A549 (cell line): Measurements from ENCODE around the gene ITIH4. TPM values are rescaled to one million over a fixed set of nuclear protein-coding genes. Genes with fewer than 3 reads are reported as not detected.

Experiments
- ATAC-seq, 2 experiments: fragments of 200-7000 bp in 1 of 2; fragments of >200 bp in 1 of 2; cut with Nextera tagmentation in 1 of 2; cut with Tn5 transposase in 1 of 2; 3 replicates each; pipeline versions ENCODE4 v1.8.0 to v1.9.1; 2018 to 2020; ENCODE audit warnings: mild to moderate bottlenecking in 1 of 2, moderate library complexity in 1 of 2
- CTCF ChIA-PET: fragments of 300-600 bp; sonication (Branson Sonifier 250); formaldehyde crosslinking; extraction: SDS; loops from one replicate; lab custom pipeline; 2021; ENCODE audit warnings: antibody characterized with exemption, inconsistent platforms; lab: Yijun Ruan, JAX
- POLR2A ChIA-PET: fragments of 350-600 bp; formaldehyde crosslinking; extraction: SDS; loops from one replicate; lab custom pipeline; 2021; ENCODE audit warnings: antibody characterized with exemption, inconsistent platforms; lab: Yijun Ruan, JAX
- DNase-seq, 2 experiments: peaks; one replicate each; pipeline versions ENCODE4 v3.0.0 to v3.0.0-alpha.2; 2011 to 2016; ENCODE audit warnings: low read depth in 1 of 2, low spot score in 1 of 2
- FAIRE-seq: peaks from 2 replicates; lab custom pipeline; 2011; peaks lifted over from hg19 to GRCh38; lab: Jason Lieb, UNC
- H3K27ac ChIP-seq, 2 experiments: fragments of >200 bp; sonication (Bioruptor Twin); formaldehyde crosslinking; 3 replicates each; pipeline ENCODE4 v1.5.1; 2016 to 2017
- H3K4me1 ChIP-seq: fragments of >200 bp; sonication (Bioruptor Twin); formaldehyde crosslinking; 3 replicates; pipeline ENCODE4 v1.6.1; 2016
- H3K4me2 ChIP-seq: fragments of >200 bp; sonication (Bioruptor Twin); formaldehyde crosslinking; 3 replicates; pipeline ENCODE4 v1.6.1; 2016
- H3K4me3 ChIP-seq: fragments of >200 bp; sonication (Bioruptor Twin); formaldehyde crosslinking; 3 replicates; pipeline ENCODE4 v1.5.1; 2016
- H3K9me3 ChIP-seq: fragments of >200 bp; sonication (Bioruptor Twin); formaldehyde crosslinking; 3 replicates; pipeline ENCODE4 v1.6.1; 2016
- CBX2 ChIP-seq: fragments of 200-600 bp; sonication (generic); IDR thresholded peaks from 2 replicates; pipeline ENCODE4 v1.6.1; 2016; ENCODE audit warnings: low read depth, mild to moderate bottlenecking, borderline replicate concordance
- CEBPB ChIP-seq, 2 experiments: fragments of >200 bp in 1 of 2; sonication (Bioruptor Twin) in 1 of 2; formaldehyde crosslinking in 1 of 2; IDR thresholded peaks; 2 replicates each; pipeline ENCODE4 v1.6.1; 2012 to 2016
- CHD4 ChIP-seq: fragments of 200-600 bp; sonication (generic); IDR thresholded peaks from 2 replicates; pipeline ENCODE4 v1.6.1; 2016; ENCODE audit warnings: antibody characterized with exemption, mild to moderate bottlenecking, borderline replicate concordance
- EHMT2 ChIP-seq: fragments of 200-600 bp; sonication (generic); IDR thresholded peaks from 2 replicates; pipeline ENCODE4 v1.6.1; 2016; ENCODE audit warnings: antibody characterized with exemption, low read depth, mild to moderate bottlenecking, moderate library complexity
- FOSL2 ChIP-seq, 2 experiments: fragments of 450-650 bp in 1 of 2; fragments of >200 bp in 1 of 2; sonication (Bioruptor Twin) in 1 of 2; formaldehyde crosslinking; IDR thresholded peaks; 2 replicates each; pipeline versions ENCODE4 v1.5.0 to v1.6.1; 2016 to 2020; ENCODE audit warnings: mild to moderate bottlenecking in 1 of 2, moderate library complexity in 1 of 2
- FOXS1 ChIP-seq: fragments of 250-450 bp; sonication (Bioruptor Pico); IDR thresholded peaks from 2 replicates; pipeline ENCODE4 v1.5.0; 2020; ENCODE audit warnings: mild to moderate bottlenecking, moderate library complexity
- HOXB13 ChIP-seq: fragments of 250-450 bp; sonication (Bioruptor Pico); IDR thresholded peaks from 2 replicates; pipeline ENCODE4 v1.5.0; 2020; ENCODE audit warnings: low read depth, mild to moderate bottlenecking, moderate library complexity
- JUN ChIP-seq, 2 experiments: fragments of >200 bp; sonication (Bioruptor Twin); formaldehyde crosslinking; IDR thresholded peaks; 2 replicates in 1 of 2; 3 replicates in 1 of 2; pipeline ENCODE4 v1.6.1; 2016 to 2017
- JUNB ChIP-seq: fragments of >200 bp; sonication (Bioruptor Twin); formaldehyde crosslinking; IDR thresholded peaks from 2 replicates; pipeline ENCODE4 v1.6.1; 2016
- KDM5A ChIP-seq: fragments of 200-600 bp; sonication (generic); IDR thresholded peaks from 2 replicates; pipeline ENCODE4 v1.6.1; 2016; ENCODE audit warnings: antibody characterized with exemption, mild to moderate bottlenecking
- MAFK ChIP-seq: fragments of 450-650 bp; IDR thresholded peaks from 2 replicates; pipeline ENCODE4 v1.6.1; 2014; ENCODE audit not compliant: partially characterized antibody
- MAZ ChIP-seq: fragments of 150-350 bp; IDR thresholded peaks from 2 replicates; pipeline ENCODE4 v1.6.1; 2014; ENCODE audit warnings: antibody characterized with exemption, low read depth, low read length, borderline replicate concordance
- NFE2L2 ChIP-seq: fragments of 150-350 bp; conservative IDR thresholded peaks from 2 replicates; pipeline ENCODE4 v1.6.1; 2014; ENCODE audit warnings: low read length
- NR3C1 ChIP-seq: fragments of >200 bp; sonication (Bioruptor Twin); formaldehyde crosslinking; IDR thresholded peaks from 3 replicates; pipeline ENCODE4 v1.6.1; 2017
- PHF8 ChIP-seq: fragments of 200-600 bp; sonication (generic); IDR thresholded peaks from 2 replicates; pipeline ENCODE4 v1.6.1; 2016; ENCODE audit warnings: low read depth, mild to moderate bottlenecking, antibody characterized with exemption, moderate library complexity, borderline replicate concordance
- RAD21 ChIP-seq, 2 experiments: fragments of >200 bp in 1 of 2; sonication (Bioruptor Twin) in 1 of 2; formaldehyde crosslinking in 1 of 2; IDR thresholded peaks in 1 of 2; conservative IDR thresholded peaks in 1 of 2; 2 replicates in 1 of 2; 3 replicates in 1 of 2; pipeline ENCODE4 v1.6.1; 2012 to 2018; ENCODE audit warnings: inconsistent platforms in 1 of 2
- RARB ChIP-seq: fragments of 250-450 bp; sonication (Bioruptor Pico); IDR thresholded peaks from 2 replicates; pipeline ENCODE4 v1.8.0; 2021; ENCODE audit warnings: mild to moderate bottlenecking, moderate library complexity
- RFX5 ChIP-seq: fragments of 450-650 bp; IDR thresholded peaks from 2 replicates; pipeline ENCODE4 v1.7.1; 2014; ENCODE audit warnings: antibody characterized with exemption, mild to moderate bottlenecking, moderate library complexity
- ZC3H11A ChIP-seq: fragments of 450-650 bp; IDR thresholded peaks from 2 replicates; pipeline ENCODE4 v1.6.1; 2014; ENCODE audit warnings: antibody characterized with exemption, mild to moderate bottlenecking
- ZNF302 ChIP-seq: fragments of 250-450 bp; sonication (Bioruptor Pico); IDR thresholded peaks from 2 replicates; pipeline ENCODE4 v1.9.0; 2021; ENCODE audit warnings: inconsistent platforms, mild to moderate bottlenecking, moderate library complexity
- ZSCAN20 ChIP-seq: fragments of 250-450 bp; sonication (Bioruptor Pico); IDR thresholded peaks from 2 replicates; pipeline ENCODE4 v1.8.0; 2022; ENCODE audit warnings: mild to moderate bottlenecking, moderate library complexity
- WGBS: methylation state at CpG from one replicate; pipeline ENCODE4 v1.1.6; 2017; ENCODE audit errors: missing lambda C conversion rate; 5-methylcytosine and 5-hydroxymethylcytosine counted together
- polyA plus RNA-seq, 4 experiments: library from polyadenylated mRNA; depleted of rRNA in 3 of 4; stranded (reverse); fragments of >200 nt; fragmentation: RNase III in 1 of 4; extraction: RNeasy Plus Mini Kit Qiagen cat#74134 plus additional on column Dnase treatment in 1 of 4; gene quantifications; 2 replicates in 3 of 4; 3 replicates in 1 of 4; pipeline ENCODE4 v1.2.3, GENCODE V29; 2011 to 2017
- TF ChIP-seq, protein P1 (sequence below): IDR thresholded peaks from 2 replicates; pipeline ENCODE4 v1.6.1; 2012
- TF ChIP-seq, protein P2 (sequence below): fragments of >200 bp; sonication (Bioruptor Twin); formaldehyde crosslinking; IDR thresholded peaks from 3 replicates; pipeline ENCODE4 v1.5.1; 2016
- TF ChIP-seq, protein P3 (sequence below): fragments of >200 bp; sonication (Bioruptor Twin); formaldehyde crosslinking; IDR thresholded peaks from 2 replicates; pipeline ENCODE4 v1.6.1; 2016
- TF ChIP-seq, protein P4 (sequence below): fragments of 250-450 bp; sonication (Bioruptor Pico); IDR thresholded peaks from 2 replicates; pipeline ENCODE4 v1.5.0; 2021; ENCODE audit warnings: mild to moderate bottlenecking, moderate library complexity, borderline replicate concordance

The ITIH4 gene
- polyA plus RNA-seq, 2 of the 4 experiments (the other 2 are of a cell fraction) = 0.88 to 0.89 TPM

DNA sequence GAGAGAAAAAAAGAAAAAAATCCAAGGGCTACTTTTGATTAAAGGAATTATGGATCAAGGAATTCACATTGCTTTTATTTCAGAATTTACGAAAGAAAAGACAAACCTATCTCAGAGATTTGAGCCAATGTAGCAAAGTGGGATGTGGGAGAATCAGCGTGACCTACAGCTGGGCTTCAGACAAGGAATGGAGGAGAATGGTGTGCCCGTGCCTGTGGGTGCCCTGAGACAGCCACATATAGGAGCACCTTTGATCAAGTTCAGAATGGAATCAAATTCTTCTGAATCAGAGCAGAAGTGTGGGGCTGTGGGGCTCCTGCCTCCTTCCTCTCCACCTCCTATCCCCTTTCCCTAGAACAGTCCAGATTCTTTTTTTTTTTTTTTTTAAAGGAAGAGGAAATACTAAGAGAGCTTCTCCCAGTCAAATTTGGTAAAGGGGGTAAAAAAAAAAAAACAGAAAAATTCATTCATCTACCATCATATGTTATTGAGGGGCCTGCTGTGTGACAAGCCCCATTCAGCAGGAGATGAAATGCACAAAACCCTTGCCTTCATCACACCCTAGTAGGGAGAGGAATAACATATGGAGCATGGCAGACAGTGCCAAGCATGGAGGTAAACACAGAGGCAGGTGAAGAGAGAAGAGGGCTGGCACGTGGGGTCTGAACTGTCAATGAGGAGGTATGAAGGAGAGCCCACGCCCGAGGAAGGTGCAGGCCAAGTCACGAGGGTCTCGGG is 29.4 kb upstream of the ITIH4 start:
- CTCF ChIA-PET = interaction anchor here (0.9 to 1.4 kb wide), 2 partner anchors 11 to 19 kb away, joined by 3 read pairs; no protein-coding TSS in a partner anchor
- no peaks in the 10 kb centered on the region for H3K9me3 ChIP-seq
- H3K4me2 ChIP-seq = no peak overlapping the region
- TF ChIP-seq, protein P1, sequence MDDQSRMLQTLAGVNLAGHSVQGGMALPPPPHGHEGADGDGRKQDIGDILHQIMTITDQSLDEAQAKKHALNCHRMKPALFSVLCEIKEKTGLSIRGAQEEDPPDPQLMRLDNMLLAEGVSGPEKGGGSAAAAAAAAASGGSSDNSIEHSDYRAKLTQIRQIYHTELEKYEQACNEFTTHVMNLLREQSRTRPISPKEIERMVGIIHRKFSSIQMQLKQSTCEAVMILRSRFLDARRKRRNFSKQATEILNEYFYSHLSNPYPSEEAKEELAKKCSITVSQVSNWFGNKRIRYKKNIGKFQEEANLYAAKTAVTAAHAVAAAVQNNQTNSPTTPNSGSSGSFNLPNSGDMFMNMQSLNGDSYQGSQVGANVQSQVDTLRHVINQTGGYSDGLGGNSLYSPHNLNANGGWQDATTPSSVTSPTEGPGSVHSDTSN = no peak
- no peak for TF ChIP-seq MAFK
- TF ChIP-seq ZC3H11A = no peak
- TF ChIP-seq EHMT2 = no peak
- no peak for TF ChIP-seq CEBPB (IDR thresholded peaks at IDR 0.05)
- no peak for TF ChIP-seq RARB (CRISPR knock-in tag)
- no peak for TF ChIP-seq KDM5A
- TF ChIP-seq JUNB = no peak
- no peak for TF ChIP-seq RAD21 (conservative IDR thresholded peaks at IDR 0.05 in 1 of 2, IDR thresholded peaks at IDR 0.05 in 1 of 2)
- TF ChIP-seq HOXB13 = no peak
- TF ChIP-seq ZNF302 (CRISPR knock-in tag) = no peak
- TF ChIP-seq FOXS1 (CRISPR knock-in tag) = no peak
- TF ChIP-seq, all 56 proteins: peak for 0
- 89% methylated on average over 8 of the region's 8 CpGs for WGBS
- no peak for DNase-seq
- Histone ChIP-seq H3K4me1 (no peaks in the 10 kb centered on the region), H3K4me3 (no peak overlapping the region), H3K27ac (no peak overlapping the region)
- ATAC-seq = no peak
- FAIRE-seq = no peak
- POLR2A ChIA-PET = no interaction called here

DNA sequence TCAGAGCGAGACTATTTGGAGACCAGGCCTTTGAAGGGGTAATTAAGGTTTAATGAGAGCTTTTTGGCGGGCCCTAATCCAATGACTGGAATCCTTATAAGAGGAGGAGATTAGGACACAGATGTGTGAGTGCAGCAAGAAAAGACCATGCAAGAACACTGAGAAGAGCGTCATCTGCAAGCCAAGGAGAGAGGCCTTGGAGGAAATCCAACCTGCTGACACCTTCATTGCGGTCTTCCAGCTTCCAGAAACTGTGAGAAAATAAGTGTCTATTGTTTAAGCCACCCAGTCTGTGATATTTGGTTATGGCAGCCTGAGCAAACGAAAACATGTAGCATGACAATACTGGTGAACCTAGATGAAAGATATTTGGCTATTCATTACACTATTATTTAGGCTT is 27.4 kb upstream of the ITIH4 start:
- H3K27ac ChIP-seq = no peak overlapping the region
- H3K9me3 ChIP-seq = no peaks in the 10 kb centered on the region
- no peak overlapping the region for H3K4me2 ChIP-seq
- no peaks in the 10 kb centered on the region for H3K4me1 ChIP-seq
- POLR2A ChIA-PET = no interaction called here
- ATAC-seq (no peak), FAIRE-seq (no peak), DNase-seq (no peak)
- TF ChIP-seq NR3C1 = no peak
- no peak for TF ChIP-seq CBX2
- TF ChIP-seq, protein P2, sequence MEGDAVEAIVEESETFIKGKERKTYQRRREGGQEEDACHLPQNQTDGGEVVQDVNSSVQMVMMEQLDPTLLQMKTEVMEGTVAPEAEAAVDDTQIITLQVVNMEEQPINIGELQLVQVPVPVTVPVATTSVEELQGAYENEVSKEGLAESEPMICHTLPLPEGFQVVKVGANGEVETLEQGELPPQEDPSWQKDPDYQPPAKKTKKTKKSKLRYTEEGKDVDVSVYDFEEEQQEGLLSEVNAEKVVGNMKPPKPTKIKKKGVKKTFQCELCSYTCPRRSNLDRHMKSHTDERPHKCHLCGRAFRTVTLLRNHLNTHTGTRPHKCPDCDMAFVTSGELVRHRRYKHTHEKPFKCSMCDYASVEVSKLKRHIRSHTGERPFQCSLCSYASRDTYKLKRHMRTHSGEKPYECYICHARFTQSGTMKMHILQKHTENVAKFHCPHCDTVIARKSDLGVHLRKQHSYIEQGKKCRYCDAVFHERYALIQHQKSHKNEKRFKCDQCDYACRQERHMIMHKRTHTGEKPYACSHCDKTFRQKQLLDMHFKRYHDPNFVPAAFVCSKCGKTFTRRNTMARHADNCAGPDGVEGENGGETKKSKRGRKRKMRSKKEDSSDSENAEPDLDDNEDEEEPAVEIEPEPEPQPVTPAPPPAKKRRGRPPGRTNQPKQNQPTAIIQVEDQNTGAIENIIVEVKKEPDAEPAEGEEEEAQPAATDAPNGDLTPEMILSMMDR = no peak
- no peak for TF ChIP-seq KDM5A
- TF ChIP-seq PHF8 = no peak
- no peak for TF ChIP-seq RFX5
- no peak for TF ChIP-seq FOSL2 (IDR thresholded peaks at IDR 0.05)
- TF ChIP-seq FOSL2 (CRISPR knock-in tag; IDR thresholded peaks at IDR 0.05) = no peak
- no peak for TF ChIP-seq NFE2L2
- no peak for TF ChIP-seq ZSCAN20 (CRISPR knock-in tag)
- TF ChIP-seq JUN (IDR thresholded peaks at IDR 0.05) = no peak
- TF ChIP-seq, protein P3, sequence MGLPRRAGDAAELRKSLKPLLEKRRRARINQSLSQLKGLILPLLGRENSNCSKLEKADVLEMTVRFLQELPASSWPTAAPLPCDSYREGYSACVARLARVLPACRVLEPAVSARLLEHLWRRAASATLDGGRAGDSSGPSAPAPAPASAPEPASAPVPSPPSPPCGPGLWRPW = no peak
- TF ChIP-seq, protein P4, sequence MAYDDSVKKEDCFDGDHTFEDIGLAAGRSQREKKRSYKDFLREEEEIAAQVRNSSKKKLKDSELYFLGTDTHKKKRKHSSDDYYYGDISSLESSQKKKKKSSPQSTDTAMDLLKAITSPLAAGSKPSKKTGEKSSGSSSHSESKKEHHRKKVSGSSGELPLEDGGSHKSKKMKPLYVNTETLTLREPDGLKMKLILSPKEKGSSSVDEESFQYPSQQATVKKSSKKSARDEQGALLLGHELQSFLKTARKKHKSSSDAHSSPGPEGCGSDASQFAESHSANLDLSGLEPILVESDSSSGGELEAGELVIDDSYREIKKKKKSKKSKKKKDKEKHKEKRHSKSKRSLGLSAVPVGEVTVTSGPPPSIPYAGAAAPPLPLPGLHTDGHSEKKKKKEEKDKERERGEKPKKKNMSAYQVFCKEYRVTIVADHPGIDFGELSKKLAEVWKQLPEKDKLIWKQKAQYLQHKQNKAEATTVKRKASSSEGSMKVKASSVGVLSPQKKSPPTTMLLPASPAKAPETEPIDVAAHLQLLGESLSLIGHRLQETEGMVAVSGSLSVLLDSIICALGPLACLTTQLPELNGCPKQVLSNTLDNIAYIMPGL (CRISPR knock-in tag) = no peak
- TF ChIP-seq CHD4 = no peak
- no peak for TF ChIP-seq MAZ
- TF ChIP-seq HOXB13 = no peak
- H3K4me3 ChIP-seq = no peak overlapping the region
- CTCF ChIA-PET = no interaction called here
- 90% methylated on average over 5 of the region's 5 CpGs for WGBS
